Measurements from ENCODE around the gene SECISBP2L.
"Not testable (repeated sequence)": the region's sequence is repeated elsewhere in the genome, so short reads cannot be mapped to it uniquely, and the experiment has no call there.

Gene SECISBP2L, protein sequence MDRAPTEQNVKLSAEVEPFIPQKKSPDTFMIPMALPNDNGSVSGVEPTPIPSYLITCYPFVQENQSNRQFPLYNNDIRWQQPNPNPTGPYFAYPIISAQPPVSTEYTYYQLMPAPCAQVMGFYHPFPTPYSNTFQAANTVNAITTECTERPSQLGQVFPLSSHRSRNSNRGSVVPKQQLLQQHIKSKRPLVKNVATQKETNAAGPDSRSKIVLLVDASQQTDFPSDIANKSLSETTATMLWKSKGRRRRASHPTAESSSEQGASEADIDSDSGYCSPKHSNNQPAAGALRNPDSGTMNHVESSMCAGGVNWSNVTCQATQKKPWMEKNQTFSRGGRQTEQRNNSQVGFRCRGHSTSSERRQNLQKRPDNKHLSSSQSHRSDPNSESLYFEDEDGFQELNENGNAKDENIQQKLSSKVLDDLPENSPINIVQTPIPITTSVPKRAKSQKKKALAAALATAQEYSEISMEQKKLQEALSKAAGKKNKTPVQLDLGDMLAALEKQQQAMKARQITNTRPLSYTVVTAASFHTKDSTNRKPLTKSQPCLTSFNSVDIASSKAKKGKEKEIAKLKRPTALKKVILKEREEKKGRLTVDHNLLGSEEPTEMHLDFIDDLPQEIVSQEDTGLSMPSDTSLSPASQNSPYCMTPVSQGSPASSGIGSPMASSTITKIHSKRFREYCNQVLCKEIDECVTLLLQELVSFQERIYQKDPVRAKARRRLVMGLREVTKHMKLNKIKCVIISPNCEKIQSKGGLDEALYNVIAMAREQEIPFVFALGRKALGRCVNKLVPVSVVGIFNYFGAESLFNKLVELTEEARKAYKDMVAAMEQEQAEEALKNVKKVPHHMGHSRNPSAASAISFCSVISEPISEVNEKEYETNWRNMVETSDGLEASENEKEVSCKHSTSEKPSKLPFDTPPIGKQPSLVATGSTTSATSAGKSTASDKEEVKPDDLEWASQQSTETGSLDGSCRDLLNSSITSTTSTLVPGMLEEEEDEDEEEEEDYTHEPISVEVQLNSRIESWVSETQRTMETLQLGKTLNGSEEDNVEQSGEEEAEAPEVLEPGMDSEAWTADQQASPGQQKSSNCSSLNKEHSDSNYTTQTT

DNA sequence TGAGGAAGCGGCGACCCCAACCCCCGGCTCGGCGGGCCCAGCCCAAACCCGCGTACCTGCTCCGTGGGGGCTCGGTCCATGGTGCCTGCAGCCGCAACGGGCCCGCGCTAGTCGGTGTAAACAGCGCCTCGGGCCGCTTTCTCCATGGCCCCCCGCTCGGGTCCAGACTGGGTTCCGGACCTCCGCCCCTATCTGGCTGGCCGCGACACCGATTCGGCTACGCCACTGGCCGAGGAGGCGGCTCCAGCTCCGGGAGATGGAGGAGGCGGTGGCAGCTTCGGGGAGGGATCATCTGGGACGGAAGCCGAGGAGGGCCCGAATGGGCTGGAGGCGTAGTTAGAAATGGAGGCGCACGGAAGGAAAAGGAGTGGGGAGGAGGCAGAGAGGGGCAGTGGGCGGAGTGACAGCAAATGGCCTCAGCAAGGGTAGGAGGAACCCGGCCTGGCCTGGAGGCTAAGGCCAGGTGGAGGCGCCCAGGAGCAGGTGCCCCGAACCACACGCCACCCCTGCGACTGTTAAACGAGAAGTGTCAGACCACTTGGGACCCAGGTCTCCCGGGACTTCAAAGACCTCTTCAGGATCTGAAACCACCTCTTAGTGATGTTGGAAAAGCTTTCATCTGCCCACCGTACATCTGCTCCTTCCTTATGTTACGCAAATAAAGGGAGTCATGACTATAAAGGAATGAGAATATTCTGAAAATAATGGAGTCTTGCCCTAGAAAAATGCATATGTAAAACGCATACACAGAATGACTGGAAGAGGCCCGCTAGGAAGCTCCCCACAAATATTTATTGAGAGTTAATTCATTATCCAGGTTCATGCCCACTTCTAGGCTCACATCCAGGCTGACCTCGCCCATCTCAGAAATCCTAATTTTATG, at the start of gene SECISBP2L:
SECISBP2L (minus strand) TSS at position 227 of the 883 bp plus-strand sequence; CDS start at position 80, 147 bp downstream.
- peak; percentile 81 for DNase-seq

DNA sequence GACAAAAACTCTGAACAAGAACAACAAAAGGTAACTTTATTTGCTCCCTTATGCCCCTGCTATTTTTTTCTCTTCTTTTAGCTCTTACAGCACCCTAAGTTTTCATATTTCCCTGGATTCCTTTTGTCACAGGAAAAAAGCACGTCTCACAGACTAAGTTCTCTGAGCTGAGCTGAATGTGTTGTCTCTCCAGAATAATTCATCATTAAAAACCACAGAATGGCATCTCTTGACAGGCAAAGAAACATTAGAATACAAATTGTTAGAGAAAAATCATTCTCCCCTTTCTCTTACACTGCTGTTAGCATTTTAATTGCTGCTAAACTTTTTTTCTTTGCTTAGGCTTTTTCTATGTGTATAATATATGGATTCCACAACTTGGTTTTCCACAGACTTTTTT, 48.7 kb upstream of the SECISBP2L start:
- no peak for DNase-seq

DNA sequence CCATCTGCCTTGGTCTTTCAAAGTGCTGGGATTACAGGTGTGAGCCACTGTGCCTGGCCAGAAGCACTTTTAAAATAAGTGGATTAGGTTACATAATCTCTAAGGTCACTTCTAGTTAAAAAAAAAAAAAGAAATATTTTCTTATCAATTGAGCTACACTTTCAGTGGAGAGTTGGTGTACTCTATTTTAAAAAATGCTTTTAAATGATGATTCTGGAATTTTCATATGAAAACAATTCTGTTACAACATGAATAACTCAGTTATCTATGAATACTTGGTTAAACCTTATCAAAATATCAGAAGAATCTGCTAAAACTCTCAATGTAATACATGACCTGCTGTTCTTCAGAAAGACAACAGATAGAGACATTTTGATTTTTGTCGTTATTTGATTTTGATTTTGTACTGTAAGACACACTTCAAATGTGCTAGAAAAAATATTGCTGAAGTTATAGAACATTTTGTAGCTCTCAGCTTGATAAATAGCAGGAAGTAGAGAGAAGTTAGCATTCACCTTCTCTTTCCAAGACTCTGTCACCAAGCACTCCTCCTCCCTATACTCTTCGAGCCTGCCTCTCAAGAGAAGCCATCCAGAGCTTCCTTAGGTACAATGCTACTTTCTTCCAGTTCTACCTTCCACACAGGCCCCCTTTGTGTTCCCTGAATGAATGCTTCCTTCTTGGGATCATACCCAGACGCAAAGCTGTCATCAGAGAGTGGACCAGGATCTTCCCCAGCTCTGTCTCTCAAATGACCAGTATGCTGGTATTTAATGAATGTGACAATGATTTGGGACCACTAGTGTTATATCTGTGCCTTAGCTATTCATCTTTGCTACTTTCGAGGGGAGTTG, 47.2 kb upstream of the SECISBP2L start:
- no peak for DNase-seq

DNA sequence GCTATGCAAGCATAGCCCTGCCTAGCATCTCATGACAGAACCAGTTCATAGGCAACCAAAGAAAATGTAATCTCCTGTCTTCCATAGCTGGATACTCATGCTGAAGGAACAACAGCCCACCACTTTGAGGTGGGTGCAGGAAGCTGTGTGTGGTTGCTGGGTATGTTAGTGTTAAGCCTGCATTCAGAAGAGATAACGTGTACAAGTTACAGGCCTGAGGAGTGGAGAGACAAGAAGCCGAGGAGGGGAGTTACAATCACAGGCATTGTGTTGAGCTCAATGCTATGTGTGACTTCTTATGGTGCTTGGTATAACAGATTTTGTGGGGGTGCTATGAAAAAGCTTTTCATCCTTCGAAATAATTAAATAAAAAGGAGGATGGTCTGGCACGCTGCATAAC, 42.8 kb upstream of the SECISBP2L start:
- no peak for DNase-seq

DNA sequence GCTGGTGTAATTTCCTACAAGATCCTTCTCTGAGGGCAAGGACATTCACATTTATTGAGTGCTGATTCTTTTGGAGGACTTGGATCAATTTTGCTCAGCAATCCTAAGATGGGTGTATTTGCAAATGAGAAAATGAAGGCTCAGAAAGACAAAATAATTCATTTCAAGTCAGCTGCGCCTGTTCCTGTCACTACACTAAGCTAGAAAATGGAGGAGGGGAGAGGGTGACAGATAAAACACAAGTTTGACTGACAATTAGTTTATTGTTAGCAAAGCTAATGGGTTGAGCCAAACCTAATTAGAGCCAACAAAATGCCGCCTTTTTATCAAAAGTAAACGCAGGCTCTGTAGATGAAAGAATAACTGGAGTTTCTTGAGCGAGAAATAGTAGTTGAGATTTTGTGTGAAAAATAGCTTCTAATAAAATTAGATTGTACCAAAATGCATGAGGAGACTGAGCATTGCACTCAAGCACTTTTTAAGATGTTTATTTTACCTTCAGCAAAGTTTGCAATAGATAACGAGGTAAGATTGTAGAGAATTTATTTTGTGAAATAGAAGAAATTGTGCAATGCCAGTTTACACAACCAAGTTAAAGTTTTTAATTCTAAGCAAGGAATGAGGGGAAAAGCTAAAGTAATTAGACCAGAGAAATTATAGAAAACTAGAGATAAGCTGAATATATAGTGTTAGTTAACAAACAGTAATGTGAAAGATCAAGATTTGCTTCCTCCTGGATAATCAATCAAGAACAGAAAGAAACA, 39.6 kb upstream of the SECISBP2L start:
- DNase-seq: no peak

DNA sequence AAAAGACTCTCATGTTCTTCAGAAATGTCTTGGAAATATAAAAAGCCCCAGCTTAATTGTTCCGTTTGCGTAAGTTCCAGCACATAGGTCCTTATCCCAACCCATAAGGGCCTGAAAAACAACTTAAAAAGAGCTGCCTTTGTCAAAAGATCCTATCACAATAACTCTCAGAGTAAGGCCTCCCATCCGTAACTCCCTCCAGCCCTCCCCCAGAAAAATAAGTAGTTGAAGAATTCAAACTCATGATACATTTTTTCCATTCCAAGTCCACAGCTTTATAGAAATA, 38.0 kb upstream of the SECISBP2L start:
- no peak for DNase-seq

DNA sequence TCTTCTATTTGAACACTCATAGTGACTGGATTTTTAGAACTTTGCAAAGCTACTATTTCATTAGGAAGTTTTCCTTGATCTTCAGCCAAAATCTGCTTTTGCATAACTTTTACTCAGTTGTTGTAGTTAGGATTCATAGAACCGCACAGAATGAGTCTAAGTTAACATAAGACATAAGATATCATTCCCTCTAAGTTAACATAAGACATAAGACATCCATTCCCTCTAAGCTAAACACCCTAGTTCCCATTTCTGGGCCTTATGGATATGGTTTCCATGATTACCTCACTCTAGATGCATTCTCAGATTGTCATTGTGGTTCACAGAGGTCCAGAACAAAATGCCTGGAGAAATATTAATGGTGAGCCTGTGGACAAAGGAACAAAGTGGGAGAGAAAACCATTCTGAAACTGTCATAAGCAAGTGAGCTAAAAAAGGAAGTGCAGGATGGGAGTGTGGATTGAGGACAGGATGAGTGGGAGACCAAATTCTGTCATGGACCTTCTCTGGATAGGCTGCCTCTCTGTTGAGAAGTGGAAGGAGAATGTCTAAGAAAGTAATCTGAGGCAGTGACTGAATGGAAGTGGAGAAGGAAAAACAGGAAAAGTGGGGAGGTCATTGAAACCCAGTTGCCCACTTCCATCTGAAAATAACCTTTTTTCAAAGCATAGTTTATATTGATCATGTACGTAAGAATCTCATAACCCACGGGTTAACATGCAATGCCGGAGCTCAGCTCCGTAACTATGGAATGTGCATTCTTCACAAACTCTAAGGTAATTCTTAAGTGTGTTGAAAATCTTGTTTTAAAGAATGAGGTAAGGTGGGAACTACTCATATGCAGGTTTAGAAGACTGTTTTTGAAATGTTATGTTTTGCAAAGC, 37.4 kb upstream of the SECISBP2L start:
- DNase-seq: no peak

DNA sequence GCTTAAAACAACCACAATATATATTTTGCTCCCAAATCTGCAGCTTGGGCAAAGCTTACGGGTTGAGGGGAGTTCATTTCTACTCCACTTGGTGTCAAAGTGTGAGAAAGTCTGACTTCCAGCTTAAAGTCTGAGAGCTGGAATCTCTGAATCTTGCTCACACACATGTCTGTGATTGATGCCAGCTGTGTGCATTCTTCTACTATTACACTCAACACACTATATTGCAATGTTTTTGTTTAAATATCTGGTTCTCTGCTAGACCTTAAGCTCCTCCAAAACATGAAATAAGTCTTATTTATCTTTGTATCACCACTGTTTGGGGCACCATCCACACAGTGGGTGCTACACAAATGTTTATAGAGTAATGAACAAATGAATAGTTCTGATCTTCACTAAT, 36.7 kb upstream of the SECISBP2L start:
- DNase-seq: no peak

DNA sequence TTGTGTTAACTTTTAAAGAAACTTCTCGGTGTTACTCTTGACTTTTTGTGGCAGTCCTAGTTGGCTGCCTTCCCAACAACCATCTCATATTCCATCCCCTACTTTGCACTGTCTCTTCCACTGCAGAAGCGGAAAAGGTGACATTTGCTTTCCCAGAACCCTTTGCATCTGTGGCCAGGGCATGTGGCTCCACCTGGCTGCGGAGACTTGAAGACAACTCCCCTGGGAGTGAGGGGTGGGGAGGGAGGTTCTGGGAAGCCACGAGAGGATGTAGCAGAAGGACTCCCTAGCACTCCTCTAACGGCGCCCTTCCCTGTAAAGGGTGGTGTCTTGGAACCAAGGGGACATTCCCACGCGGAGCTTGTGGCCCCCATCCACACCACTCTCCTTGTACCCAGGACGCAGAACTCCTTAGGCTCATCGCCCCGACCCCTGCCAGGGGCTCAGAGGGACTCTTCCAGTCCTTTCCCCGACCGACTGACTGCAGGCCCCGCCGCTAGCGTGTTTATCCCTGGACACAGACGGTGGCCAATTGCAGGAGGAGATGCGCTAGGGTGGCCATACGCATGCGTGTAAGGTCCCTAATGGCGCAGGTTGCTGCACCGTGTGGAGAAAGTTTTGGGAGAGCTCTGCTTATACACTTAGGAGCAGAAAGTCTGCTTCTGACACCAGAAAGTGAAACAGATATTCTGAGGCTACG, 33.2 kb upstream of the SECISBP2L start:
- DNase-seq: no peak

DNA sequence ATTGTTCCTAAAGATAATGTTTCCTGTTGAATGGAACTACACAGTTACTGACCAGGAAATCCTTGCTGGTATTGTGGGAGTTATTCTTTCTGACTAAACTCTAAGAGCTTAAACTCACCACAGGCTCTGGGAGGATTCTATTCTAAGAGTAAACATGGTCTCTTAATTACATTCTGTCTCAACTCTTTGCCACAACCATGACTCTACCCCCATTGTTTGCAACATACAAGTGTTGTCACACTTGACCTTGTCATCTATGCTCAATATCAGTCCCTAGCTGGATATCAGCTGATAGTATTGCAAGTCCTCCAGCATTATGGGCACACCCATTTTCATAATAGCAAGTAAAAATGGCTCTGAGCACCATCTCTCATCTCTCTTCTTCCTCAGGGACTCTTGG, 29.6 kb upstream of the SECISBP2L start:
- no peak for DNase-seq

DNA sequence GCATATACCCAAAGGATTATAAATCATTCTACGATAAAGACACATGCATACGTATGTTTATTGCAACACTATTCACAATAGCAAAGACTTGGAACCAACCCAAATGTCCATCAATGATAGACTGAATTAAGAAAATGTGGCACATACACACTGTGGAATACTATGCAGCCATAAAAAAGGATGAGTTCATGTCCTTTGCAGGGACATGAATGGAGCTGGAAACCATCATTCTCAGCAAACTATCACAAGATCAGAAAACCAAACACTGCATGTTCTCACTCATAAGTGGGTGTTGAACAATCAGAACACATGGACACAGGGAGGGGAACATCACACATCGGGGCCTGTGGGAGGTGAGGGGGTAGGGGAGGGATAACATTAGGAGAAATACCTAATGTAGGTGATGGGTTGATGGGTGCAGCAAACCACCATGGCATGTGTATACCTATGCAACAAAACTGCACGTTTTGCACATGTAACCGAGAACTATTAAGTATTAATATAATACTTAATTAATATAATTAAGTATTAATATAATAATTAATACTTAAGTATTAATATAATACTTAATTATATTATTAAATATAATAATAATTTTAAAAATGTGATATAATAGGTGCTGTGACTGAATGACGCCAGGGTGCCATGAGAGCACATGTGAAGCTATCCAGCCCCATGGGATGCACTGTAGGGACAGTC, 28.5 kb upstream of the SECISBP2L start:
- DNase-seq: not testable (repeated sequence)

DNA sequence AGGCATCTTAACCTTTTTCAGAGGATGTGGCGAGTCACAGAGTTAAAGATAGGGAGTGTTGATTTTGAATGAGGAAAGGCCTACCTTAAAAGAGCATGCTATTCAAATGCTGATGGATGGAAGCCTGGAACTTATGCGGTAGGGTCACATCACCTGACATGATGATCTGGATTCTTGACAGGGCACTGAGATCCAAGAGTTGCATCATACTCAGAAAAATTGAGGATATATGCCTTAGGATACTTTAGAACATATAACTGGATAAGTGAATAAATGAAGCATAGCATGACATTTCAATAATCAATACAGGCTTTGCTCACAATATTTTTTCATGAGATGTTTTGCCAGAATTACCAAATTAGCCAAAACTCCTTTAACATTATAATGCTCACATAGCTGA, 20.1 kb upstream of the SECISBP2L start:
- no peak for DNase-seq

DNA sequence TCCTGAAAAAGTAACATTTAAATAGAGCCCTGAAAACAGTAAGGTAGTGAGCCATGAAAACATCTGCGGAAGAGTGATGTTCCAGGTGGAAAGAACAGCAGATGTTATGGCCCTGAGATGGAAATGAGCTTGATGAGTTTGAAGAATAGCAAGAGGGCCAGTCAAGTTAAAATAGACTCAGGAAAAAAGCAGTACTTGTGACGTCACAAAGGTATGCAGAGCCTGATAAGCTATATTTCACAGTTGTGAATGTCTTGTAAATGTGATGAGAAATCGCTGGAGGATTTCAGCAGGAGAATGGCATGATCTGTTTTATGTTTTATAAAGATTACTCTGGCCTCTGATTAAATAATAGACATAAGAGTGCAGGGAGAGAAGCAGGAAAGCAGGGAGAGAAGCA, 18.6 kb upstream of the SECISBP2L start:
- DNase-seq: no peak

DNA sequence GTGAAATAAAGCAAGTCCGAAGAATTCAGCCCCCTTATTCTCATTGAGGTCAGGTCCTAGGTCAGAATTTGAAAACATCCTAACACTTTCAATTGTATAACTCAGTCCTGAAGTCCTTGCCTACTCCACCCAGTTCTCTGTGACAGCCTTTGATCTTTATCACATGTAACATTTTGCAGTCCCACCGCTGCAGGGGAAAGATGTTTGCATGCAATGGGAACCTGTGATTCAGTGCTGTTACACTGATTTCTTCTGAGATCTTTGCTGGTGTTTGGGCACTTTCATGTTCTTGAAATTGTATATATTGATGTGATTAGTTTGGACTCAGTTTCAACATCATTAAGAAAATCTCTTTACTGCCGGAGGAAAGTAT, 18.0 kb upstream of the SECISBP2L start:
- DNase-seq: no peak

DNA sequence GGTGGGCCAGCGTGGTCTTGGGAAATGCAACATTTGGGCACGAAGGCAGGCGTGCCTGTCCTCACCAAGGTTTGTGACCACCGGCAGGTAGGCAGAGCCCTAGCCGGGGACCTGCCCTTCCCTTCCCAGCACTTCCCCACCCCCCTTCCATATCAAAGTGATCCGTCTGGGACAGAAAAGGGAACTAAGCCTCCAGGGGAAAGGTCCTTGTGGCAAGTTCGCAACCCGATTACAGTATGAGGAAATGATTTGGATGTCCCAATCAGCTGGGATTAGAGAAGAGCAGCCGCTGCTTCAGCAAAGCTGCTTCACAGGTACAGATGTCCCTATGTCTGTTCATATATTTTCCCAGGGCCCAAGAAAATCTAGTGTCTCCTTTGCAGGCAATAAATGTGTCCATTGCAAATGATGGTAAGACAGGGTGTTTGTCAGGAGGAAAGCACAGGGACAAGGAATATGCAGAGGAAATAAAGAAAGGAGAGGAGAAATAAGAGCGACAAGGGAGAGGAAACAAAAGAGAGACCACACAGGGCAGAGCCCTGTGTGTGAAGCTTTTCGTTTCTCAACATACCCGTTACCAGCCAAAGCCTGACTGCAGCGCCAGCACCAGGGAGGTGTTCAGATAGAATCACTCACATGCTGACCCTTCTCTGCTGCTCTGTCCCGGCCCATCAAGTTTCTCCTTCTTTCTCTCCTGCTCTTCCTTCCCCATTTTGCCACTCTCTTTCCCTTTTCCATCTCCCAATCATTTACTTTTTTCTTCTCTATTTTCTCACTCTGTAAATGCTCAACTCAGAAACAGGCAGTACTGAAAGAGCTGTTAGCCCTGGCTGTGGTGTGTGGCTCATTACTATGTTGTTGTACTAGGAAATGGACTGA, 17.4 kb upstream of the SECISBP2L start:
- no peak for DNase-seq

DNA sequence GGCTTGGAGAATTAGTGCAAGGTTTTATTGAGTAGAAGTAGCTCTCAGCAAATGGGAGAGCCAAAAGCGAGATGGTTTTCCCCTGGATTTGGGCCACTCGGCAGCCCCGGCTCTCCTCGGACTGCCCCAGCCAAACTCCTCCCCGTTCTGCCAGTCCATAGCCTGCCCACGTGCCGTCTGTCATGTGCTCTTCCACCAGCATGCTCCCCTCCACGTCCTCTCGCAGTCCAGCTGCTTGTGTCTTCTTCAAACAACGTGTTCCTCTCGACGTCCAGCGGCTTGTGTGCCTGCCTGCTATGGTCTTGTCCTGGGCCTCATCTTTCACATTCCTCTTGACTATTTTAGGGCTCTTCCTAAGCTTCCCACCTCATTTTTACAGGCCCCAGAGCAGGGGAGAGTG, 16.7 kb upstream of the SECISBP2L start:
- DNase-seq: no peak

DNA sequence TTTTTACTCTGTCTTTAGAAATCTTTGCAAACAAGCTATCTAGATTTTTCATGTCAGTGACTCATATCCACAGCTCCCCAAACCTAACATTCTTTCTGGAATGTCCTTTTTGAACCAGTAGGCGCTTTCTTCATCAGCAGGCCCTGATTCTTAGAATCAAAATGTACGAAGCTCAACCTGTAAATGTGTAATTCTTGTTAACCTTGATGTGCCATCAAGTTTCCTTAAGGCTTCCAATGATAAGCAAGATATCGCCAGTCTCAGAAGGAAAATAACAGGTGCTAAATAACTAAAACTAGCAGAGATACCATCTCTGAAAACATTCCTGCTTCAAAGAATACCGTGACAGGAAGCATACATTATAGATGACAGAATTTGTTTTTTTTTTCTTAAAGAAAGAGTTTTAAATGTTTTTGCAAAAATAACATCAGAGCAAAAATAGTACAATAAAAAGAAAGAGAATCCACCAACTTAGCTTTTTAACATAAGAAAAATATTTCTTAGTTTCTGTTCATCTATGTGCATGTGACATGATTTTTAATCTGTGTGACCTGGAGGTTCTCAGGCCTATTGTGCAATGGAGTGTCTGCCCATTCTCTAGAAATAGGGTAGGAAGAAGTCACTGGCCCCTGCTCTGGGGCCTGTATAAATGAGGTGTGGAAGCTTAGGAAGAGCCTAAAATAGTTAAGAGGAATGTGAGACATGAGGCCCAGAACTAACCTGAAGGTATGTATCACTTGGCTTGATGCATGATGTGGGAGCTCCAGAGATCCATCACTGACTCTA, 14.7 kb upstream of the SECISBP2L start:
- no peak for DNase-seq
